SU-DHL-6 (cell line): ENCODE data around the gene TESK2.

ENCODE experiments used
- EZH2phosphoT487 ChIP-seq: fragments of 200-600 bp; sonication (generic), shearing (Covaris generic); conservative IDR thresholded peaks from 2 replicates; pipeline ENCODE4 v1.6.1; 2018; ENCODE audit warnings: mild to moderate bottlenecking, antibody characterized with exemption, low read length, moderate library complexity, mixed read lengths
- TF ChIP-seq, protein P1 (sequence below): fragments of 200-600 bp; sonication (generic); IDR thresholded peaks from one replicate; pipeline ENCODE4 v1.5.1; 2017; ENCODE audit warnings: antibody characterized with exemption, mild to moderate bottlenecking, low read length, moderate library complexity; ENCODE audit not compliant: insufficient read depth, poor library complexity, severe bottlenecking

DNA sequence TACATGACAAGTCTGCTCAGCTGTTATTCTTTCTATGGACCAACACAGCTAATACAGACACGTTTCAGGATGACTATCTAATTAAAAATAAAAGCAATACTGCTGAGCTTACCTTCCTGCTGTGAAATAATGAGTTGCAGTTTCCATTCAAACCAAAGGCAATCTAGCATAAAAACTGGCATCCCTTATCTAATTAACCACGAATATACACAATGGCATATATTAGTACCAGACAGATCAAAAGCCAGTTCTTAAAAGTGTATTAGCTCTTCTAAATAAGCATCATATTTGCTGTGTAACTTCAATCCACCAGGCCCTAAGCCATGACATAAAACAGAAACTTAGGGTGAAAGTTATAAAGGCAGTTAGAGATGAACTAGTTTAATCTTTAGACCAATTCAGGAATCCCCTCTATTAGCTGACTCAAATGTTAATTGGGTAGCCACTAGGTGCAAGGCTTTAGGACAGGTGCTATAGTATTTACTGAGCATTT is 20.6 kb downstream of the TESK2 start:
- TF ChIP-seq, protein P1, sequence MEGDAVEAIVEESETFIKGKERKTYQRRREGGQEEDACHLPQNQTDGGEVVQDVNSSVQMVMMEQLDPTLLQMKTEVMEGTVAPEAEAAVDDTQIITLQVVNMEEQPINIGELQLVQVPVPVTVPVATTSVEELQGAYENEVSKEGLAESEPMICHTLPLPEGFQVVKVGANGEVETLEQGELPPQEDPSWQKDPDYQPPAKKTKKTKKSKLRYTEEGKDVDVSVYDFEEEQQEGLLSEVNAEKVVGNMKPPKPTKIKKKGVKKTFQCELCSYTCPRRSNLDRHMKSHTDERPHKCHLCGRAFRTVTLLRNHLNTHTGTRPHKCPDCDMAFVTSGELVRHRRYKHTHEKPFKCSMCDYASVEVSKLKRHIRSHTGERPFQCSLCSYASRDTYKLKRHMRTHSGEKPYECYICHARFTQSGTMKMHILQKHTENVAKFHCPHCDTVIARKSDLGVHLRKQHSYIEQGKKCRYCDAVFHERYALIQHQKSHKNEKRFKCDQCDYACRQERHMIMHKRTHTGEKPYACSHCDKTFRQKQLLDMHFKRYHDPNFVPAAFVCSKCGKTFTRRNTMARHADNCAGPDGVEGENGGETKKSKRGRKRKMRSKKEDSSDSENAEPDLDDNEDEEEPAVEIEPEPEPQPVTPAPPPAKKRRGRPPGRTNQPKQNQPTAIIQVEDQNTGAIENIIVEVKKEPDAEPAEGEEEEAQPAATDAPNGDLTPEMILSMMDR: no peak
- no peak for TF ChIP-seq EZH2phosphoT487
